ENCODE measurements around the gene RPS5. TPM values are rescaled to one million over a fixed set of nuclear protein-coding genes. Genes with fewer than 3 reads are reported as not detected.
A peak's percentile ranks its signal among the peaks of the same experiment; 100 is the strongest.

The RPS5 gene
- total and polyA plus RNA-seq, 7 experiments from 2014 or later, result 911 to 1,925 (median 1,596) TPM

DNA sequence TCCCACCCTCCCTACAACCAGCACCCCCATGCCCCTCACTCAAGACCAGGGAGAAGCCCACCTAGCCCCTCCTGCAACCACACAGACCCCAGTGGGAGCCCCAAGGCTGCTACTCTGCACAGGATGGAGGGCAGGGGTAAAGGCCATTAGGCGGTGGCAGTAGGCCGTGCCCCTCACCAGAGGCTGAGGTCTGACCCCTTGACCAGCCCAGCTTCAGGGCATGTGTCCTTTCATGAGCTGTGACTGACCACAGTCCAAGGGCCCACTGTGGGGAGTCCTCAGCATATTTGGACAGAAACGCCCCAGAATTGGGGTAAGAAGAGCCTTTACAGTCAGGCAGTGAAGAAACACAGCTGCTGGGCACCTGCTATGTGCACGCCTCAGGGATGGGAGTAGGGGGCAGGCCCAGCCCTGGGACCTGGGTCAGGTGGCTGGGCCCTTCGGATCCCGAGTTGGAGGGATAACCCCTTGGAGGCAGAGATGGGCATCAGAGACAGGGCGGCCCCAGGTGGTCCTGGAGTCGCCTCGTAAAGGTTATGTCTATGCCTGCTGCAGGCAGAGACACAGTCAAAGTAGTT is 1.7 kb upstream of the RPS5 start:
- Mint-ChIP-seq H3K9me3 (no peaks in the 10 kb centered on the region), H3K4me1 (peaks cover 22 to 58% (median 46%) of the 10 kb centered on the region in 7 donors), H3K4me3 (peak overlapping the region; percentile 89 to 96 (median 94)), H3K27ac (peak overlapping the region; percentile 94 to 99 (median 97)), H3K27me3 (peaks cover 0 to 3% (median 0%) of the 10 kb centered on the region in 5 donors), H3K36me3 (peaks cover 0 to 14% (median 9%) of the 10 kb centered on the region in 5 donors)
- intact Hi-C loops (cut with micrococcal nuclease), result loop anchor here in 1 of 2 donors (5.0 to 10.0 kb wide), 3 partner anchors 471 to 948 kb away; partner anchors contain the start of genes ZNF417, ZNF419 and ZNF749
- ATAC-seq, result no peak
- peaks cover 26 to 32% of the 10 kb centered on the region in 2 donors for H3K4me1 ChIP-seq (ENCODE audit: control insufficient read depth in 2 of 2, insufficient read depth in 2 of 2, low read length in 2 of 2)
- CTCF ChIA-PET, result no interaction called here
- DNase-seq, result peak in 1 of 9 donors; percentile 6
- peak overlapping the region; percentile 75 for H3K4me3 ChIP-seq (ENCODE audit: low read length)
- H3K27me3 ChIP-seq (ENCODE audit: control insufficient read depth in 2 of 2, insufficient read depth in 2 of 2, low read length in 2 of 2), result no peaks in the 10 kb centered on the region
- H3K27ac ChIP-seq (ENCODE audit: low read depth, low read length), result peak overlapping the region; percentile 94
- no peaks in the 10 kb centered on the region for H3K9me3 ChIP-seq (ENCODE audit: control insufficient read depth in 2 of 3, low read length in 3 of 3)
- peaks cover 0 to 10% (median 5%) of the 10 kb centered on the region in 3 experiments for H3K36me3 ChIP-seq (ENCODE audit: control insufficient read depth in 2 of 3, insufficient read depth in 3 of 3, low read length in 3 of 3)
- POLR2A ChIA-PET, result interaction anchor here (1.1 kb wide), 2 partner anchors 23 to 38 kb away, joined by 6 to 8 read pairs; partner anchors contain the start of gene ZNF497

DNA sequence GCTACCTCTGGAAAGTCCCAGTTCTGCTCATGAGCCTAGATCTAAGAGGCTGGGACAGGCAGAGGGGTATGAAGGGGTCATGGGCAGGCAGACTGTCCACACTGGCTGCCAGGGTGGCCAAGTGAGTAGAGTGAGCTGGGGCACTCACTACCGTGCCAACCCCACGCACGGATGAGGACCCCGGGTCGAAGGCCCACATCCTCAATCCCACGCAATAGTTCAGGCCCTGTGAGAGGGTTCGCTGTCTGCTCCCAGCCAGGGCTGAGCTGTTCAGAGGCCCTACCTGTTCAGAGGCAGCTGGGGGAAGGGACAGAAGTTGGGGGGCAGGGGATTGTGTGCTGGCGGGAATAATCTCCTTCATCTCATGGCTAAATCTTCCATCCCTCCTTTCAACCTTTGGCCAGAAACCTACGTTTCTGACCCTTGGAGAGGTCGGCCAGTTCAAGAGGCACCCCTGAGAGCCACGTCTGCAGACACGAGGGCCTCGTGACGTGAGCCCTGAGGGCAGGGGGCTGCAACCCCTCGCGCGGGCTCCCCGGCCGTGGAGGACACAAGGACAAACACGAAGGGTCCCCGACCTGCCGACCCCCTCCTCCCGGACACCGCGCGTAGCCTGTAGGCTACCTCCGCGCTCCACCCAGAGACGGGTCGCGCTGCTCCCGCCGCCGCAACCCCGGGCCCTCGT is 1.0 kb upstream of the RPS5 start:
- ChIA-PET CTCF (interaction anchor here (0.7 kb wide), 1 partner anchor 68 kb away, joined by 3 read pairs; no protein-coding TSS in a partner anchor), POLR2A (interaction anchor here (0.6 to 1.9 kb wide), 7 partner anchors 23 to 231 kb away, joined by 3 to 8 read pairs (median 4); partner anchors contain the start of genes ZNF497 and ZNF584)
- Histone ChIP-seq H3K4me3 (ENCODE audit: low read length) (peak overlapping the region; percentile 75), H3K27ac (ENCODE audit: low read depth, low read length) (peak overlapping the region; percentile 94), H3K4me1 (ENCODE audit: control insufficient read depth in 2 of 2, insufficient read depth in 2 of 2, low read length in 2 of 2) (peaks cover 26 to 32% of the 10 kb centered on the region in 2 donors), H3K36me3 (ENCODE audit: control insufficient read depth in 2 of 3, insufficient read depth in 3 of 3, low read length in 3 of 3) (peaks cover 0 to 16% (median 8%) of the 10 kb centered on the region in 3 experiments), H3K27me3 (ENCODE audit: control insufficient read depth in 2 of 2, insufficient read depth in 2 of 2, low read length in 2 of 2) (no peaks in the 10 kb centered on the region), H3K9me3 (ENCODE audit: control insufficient read depth in 2 of 3, low read length in 3 of 3) (no peaks in the 10 kb centered on the region)
- peak in 4 of 9 donors; percentile 19 to 23 (median 22) for DNase-seq
- intact Hi-C loops (cut with micrococcal nuclease), result loop anchor here (1.0 to 10.0 kb wide), 7 partner anchors 39 to 949 kb away; partner anchors contain the start of genes ZBTB45 (in 1 of the 2), ZNF274 (in 1 of the 2), ZNF417 (in 1 of the 2) and ZNF419 (in 1 of the 2)
- peak overlapping the region; percentile 89 to 96 (median 94) for H3K4me3 Mint-ChIP-seq
- H3K27me3 Mint-ChIP-seq, result peaks cover 0 to 3% (median 0%) of the 10 kb centered on the region in 5 donors
- ATAC-seq, result no peak
- H3K36me3 Mint-ChIP-seq, result peaks cover 0 to 18% (median 13%) of the 10 kb centered on the region in 5 donors
- peak overlapping the region; percentile 94 to 99 (median 97) for H3K27ac Mint-ChIP-seq
- no peaks in the 10 kb centered on the region for H3K9me3 Mint-ChIP-seq
- peaks cover 22 to 63% (median 50%) of the 10 kb centered on the region in 7 donors for H3K4me1 Mint-ChIP-seq

DNA sequence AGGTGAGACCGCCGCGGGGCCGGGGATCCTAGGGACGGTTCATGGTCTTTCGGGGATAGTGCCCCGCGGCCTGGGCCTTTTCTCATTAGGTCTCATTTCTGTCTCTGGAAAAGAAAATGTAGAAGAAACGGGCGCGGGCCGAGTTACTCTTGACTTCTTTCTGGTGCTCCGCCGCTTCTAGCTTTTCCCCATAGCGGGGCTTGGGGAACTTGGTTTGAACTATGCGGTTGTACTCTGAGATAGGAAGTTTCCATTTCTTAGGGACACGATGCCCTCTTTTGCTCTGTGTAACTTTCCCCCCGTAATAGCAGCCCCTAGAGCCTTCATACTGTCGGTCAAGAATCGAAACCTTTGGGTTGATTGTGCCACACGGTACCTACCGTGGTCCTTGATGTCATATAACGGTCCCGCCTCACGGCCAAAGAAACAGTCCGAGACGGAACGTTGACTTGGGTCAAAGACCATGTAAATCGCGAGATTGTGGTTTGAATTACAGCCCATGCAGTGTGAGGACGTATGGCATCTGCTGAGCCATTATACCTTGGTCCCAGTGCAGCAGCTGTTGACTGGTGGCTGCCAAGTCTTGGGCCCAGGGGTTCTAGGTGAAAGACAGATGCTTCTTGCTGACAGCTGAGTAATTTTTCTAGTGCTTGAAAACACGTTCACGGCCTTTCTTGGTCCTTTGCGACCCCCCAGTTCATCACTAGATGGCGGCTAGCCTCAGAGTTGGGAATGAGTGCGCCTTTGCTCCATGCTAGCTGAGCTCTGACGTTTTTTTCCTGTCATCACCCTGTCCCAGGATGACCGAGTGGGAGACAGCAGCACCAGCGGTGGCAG is 487 bp downstream of the RPS5 start:
- ChIA-PET POLR2A (interaction anchor here (1.6 to 3.3 kb wide), 3 partner anchors 12 to 25 kb away, joined by 4 to 16 read pairs (median 8); partner anchors contain the start of genes ZNF497 and ZNF584), CTCF (interaction anchor here (0.6 kb wide), 1 partner anchor 97 kb away, joined by 3 read pairs; no protein-coding TSS in a partner anchor)
- peak overlapping the region; percentile 94 to 99 (median 97) for H3K27ac Mint-ChIP-seq
- peak overlapping the region; percentile 89 to 96 (median 94) for H3K4me3 Mint-ChIP-seq
- intact Hi-C loops (cut with micrococcal nuclease), result loop anchor here (1.0 to 10.0 kb wide), 18 partner anchors 14 to 950 kb away; partner anchors contain the start of genes ZNF132 (in 2 of the 2), ZNF497 (in 2 of the 2), ZNF584 (in 2 of the 2) and ERVK3-1 (in 1 of the 2)
- peaks cover 0 to 3% (median 0%) of the 10 kb centered on the region in 5 donors for H3K27me3 Mint-ChIP-seq
- no peak for ATAC-seq
- H3K27me3 ChIP-seq (ENCODE audit: control insufficient read depth in 2 of 2, insufficient read depth in 2 of 2, low read length in 2 of 2), result no peaks in the 10 kb centered on the region
- peaks cover 22 to 23% of the 10 kb centered on the region in 2 donors for H3K4me1 ChIP-seq (ENCODE audit: control insufficient read depth in 2 of 2, insufficient read depth in 2 of 2, low read length in 2 of 2)
- DNase-seq, result peak in 1 of 9 donors; percentile 7
- peaks cover 17 to 53% (median 40%) of the 10 kb centered on the region in 7 donors for H3K4me1 Mint-ChIP-seq
- peak overlapping the region; percentile 75 for H3K4me3 ChIP-seq (ENCODE audit: low read length)
- H3K9me3 ChIP-seq (ENCODE audit: control insufficient read depth in 2 of 3, low read length in 3 of 3), result no peaks in the 10 kb centered on the region
- H3K36me3 ChIP-seq (ENCODE audit: control insufficient read depth in 2 of 3, insufficient read depth in 3 of 3, low read length in 3 of 3), result peaks cover 0 to 30% (median 8%) of the 10 kb centered on the region in 3 experiments
- peaks cover 0 to 20% (median 13%) of the 10 kb centered on the region in 5 donors for H3K36me3 Mint-ChIP-seq
- no peaks in the 10 kb centered on the region for H3K9me3 Mint-ChIP-seq
- peak overlapping the region; percentile 94 for H3K27ac ChIP-seq (ENCODE audit: low read depth, low read length)

DNA sequence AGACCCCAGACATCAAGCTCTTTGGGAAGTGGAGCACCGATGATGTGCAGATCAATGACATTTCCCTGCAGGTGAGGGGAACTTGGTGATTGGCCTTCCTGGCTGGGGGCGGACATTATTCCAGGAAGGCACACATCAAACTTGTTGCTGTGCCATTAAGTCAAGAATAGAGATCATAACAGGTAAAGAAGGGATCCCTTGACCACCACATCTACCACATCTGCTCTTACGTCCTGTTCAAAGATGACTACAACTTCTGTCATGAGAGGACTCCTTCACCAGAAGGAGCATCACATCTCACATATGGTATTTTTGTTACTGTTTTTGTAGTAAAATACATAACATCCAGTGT is 1.1 kb downstream of the RPS5 start:
- H3K4me1 ChIP-seq (ENCODE audit: control insufficient read depth in 2 of 2, insufficient read depth in 2 of 2, low read length in 2 of 2), result peaks cover 22 to 23% of the 10 kb centered on the region in 2 donors
- Mint-ChIP-seq H3K9me3 (no peaks in the 10 kb centered on the region), H3K4me3 (peak overlapping the region; percentile 89 to 96 (median 94)), H3K36me3 (peaks cover 0 to 24% (median 14%) of the 10 kb centered on the region in 5 donors), H3K4me1 (peaks cover 17 to 59% (median 42%) of the 10 kb centered on the region in 7 donors), H3K27me3 (peaks cover 0 to 3% (median 0%) of the 10 kb centered on the region in 5 donors), H3K27ac (peak overlapping the region in 6 of 9 donors; percentile 70 to 99 (median 97))
- intact Hi-C loops (cut with micrococcal nuclease), result loop anchor here in 1 of 2 donors (5.0 to 10.0 kb wide), 3 partner anchors 473 to 951 kb away; partner anchors contain the start of genes ZNF417, ZNF419 and ZNF749
- H3K36me3 ChIP-seq (ENCODE audit: control insufficient read depth in 2 of 3, insufficient read depth in 3 of 3, low read length in 3 of 3), result peaks cover 0 to 36% (median 8%) of the 10 kb centered on the region in 3 experiments
- ATAC-seq (no peak), DNase-seq (no peak)
- no peaks in the 10 kb centered on the region for H3K9me3 ChIP-seq (ENCODE audit: control insufficient read depth in 2 of 3, low read length in 3 of 3)
- H3K4me3 ChIP-seq (ENCODE audit: low read length), result peak overlapping the region; percentile 75
- peak overlapping the region; percentile 94 for H3K27ac ChIP-seq (ENCODE audit: low read depth, low read length)
- ChIA-PET CTCF (no interaction called here), POLR2A (interaction anchor here (0.6 to 3.3 kb wide), 4 partner anchors 12 to 204 kb away, joined by 4 to 16 read pairs (median 6); partner anchors contain the start of genes ZNF274 and ZNF584)
- no peaks in the 10 kb centered on the region for H3K27me3 ChIP-seq (ENCODE audit: control insufficient read depth in 2 of 2, insufficient read depth in 2 of 2, low read length in 2 of 2)

DNA sequence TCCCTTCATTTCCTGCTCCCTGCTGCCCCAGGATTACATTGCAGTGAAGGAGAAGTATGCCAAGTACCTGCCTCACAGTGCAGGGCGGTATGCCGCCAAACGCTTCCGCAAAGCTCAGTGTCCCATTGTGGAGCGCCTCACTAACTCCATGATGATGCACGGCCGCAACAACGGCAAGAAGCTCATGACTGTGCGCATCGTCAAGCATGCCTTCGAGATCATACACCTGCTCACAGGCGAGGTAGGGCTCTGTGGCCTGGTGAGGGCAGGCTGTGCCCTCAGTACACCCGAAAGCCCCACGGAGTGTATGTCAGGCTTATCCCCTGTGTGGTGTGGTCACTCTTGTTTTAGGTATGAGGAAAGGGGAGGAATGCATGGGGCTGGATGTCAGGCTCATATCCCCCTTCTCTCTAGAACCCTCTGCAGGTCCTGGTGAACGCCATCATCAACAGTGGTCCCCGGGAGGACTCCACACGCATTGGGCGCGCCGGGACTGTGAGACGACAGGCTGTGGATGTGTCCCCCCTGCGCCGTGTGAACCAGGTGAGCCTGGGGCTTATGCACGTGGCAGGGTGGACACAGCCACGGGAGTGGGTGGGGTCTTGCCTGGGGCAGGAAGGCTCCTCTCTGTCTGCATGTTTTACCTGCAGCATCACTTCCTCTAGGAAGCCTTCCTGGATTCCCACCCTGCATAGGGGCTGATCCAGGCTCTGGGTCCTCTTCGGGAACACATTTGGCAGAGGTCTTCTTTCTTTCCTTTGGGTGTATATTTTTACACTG is 6.1 kb downstream of the RPS5 start:
- Histone ChIP-seq H3K4me3 (ENCODE audit: low read length) (no peak overlapping the region), H3K36me3 (ENCODE audit: control insufficient read depth in 2 of 3, insufficient read depth in 3 of 3, low read length in 3 of 3) (peaks cover 0 to 58% (median 14%) of the 10 kb centered on the region in 3 experiments), H3K27ac (ENCODE audit: low read depth, low read length) (no peak overlapping the region), H3K4me1 (ENCODE audit: control insufficient read depth in 2 of 2, insufficient read depth in 2 of 2, low read length in 2 of 2) (peaks cover 4 to 7% of the 10 kb centered on the region in 2 donors), H3K27me3 (ENCODE audit: control insufficient read depth in 2 of 2, insufficient read depth in 2 of 2, low read length in 2 of 2) (peaks cover 3% of the 10 kb centered on the region in 2 donors), H3K9me3 (ENCODE audit: control insufficient read depth in 2 of 3, low read length in 3 of 3) (no peaks in the 10 kb centered on the region)
- H3K27me3 Mint-ChIP-seq, result peaks cover 3 to 14% (median 5%) of the 10 kb centered on the region in 5 donors
- H3K4me1 Mint-ChIP-seq, result peaks cover 6 to 32% (median 25%) of the 10 kb centered on the region in 7 donors
- intact Hi-C loops (cut with micrococcal nuclease), result no loop called here
- peaks cover 11 to 40% (median 27%) of the 10 kb centered on the region in 5 donors for H3K36me3 Mint-ChIP-seq
- H3K27ac Mint-ChIP-seq, result no peak overlapping the region
- POLR2A ChIA-PET, result interaction anchor here (0.7 to 1.0 kb wide), 2 partner anchors 47 to 209 kb away, joined by 3 to 4 read pairs; partner anchors contain the start of gene ZNF132
- DNase-seq, result no peak
- CTCF ChIA-PET, result no interaction called here
- no peak for ATAC-seq
- H3K9me3 Mint-ChIP-seq, result no peaks in the 10 kb centered on the region
- peak overlapping the region in 1 of 10 donors; percentile 65 for H3K4me3 Mint-ChIP-seq

All from naive thymus-derived CD4-positive, alpha-beta T cell (primary cell).